Left hindlimb (tissue), 1 donor: ENCODE measurements around the gene CENPN.

Source experiments
- DNase-seq: peaks from one replicate; pipeline ENCODE4 v3.0.0-alpha.2; 2018

Gene CENPN

GRCh38 chr16:81035975-81036750 is 29.1 kb downstream of the CENPN start:
- DNase-seq, result peak; percentile 44

- DNase-seq, result no peak
Measured at GRCh38 chr16:81036751-81037350, 29.8 kb downstream of the CENPN start.

- DNase-seq, result no peak
Measured at GRCh38 chr16:81040131-81040530, 33.1 kb downstream of the CENPN start.

GRCh38 chr16:81040842-81041241 is 33.8 kb downstream of the CENPN start:
- DNase-seq, result no peak

- no peak for DNase-seq
Measured at GRCh38 chr16:81041696-81042095, 34.7 kb downstream of the CENPN start.

GRCh38 chr16:81042821-81043220 is 35.8 kb downstream of the CENPN start:
- no peak for DNase-seq

- DNase-seq, result no peak
Measured at GRCh38 chr16:81053761-81054160, 46.7 kb downstream of the CENPN start.

- no peak for DNase-seq
Measured at GRCh38 chr16:81060576-81061306, 53.7 kb downstream of the CENPN start.

- DNase-seq, result no peak
Measured at GRCh38 chr16:81061307-81061640, 54.3 kb downstream of the CENPN start.

- no peak for DNase-seq
Measured at GRCh38 chr16:81061871-81062608, 55.0 kb downstream of the CENPN start.

GRCh38 chr16:81066681-81067080 is 59.7 kb downstream of the CENPN start:
- no peak for DNase-seq

GRCh38 chr16:81067166-81067565 is 60.2 kb downstream of the CENPN start:
- no peak for DNase-seq

- DNase-seq, result no peak
Measured at GRCh38 chr16:81069063-81069462, 62.0 kb downstream of the CENPN start.

- no peak for DNase-seq
Measured at GRCh38 chr16:81070979-81071378, 64.0 kb downstream of the CENPN start.

- no peak for DNase-seq
Measured at GRCh38 chr16:81071805-81072204, 64.8 kb downstream of the CENPN start.

GRCh38 chr16:81073560-81074330 is 66.7 kb downstream of the CENPN start:
- no peak for DNase-seq

- peak; percentile 90 for DNase-seq
Measured at GRCh38 chr16:81076566-81077075, 69.6 kb downstream of the CENPN start.

- DNase-seq, result peak; percentile 98
Measured at GRCh38 chr16:81077076-81077940, 70.3 kb downstream of the CENPN start, which contains the start of gene C16orf46. TSS of gene C16orf46 (minus strand) at chr16:81077238. CDS start at chr16:81063955, 13,283 bp downstream.

GRCh38 chr16:81080233-81080632 is 73.2 kb downstream of the CENPN start:
- no peak for DNase-seq

GRCh38 chr16:81081014-81081413 is 74.0 kb downstream of the CENPN start:
- DNase-seq, result no peak
